OCI-LY7 (cell line): ENCODE results near the gene ATP6V0A4. TPM values are rescaled to one million over a fixed set of nuclear protein-coding genes. Genes with fewer than 3 reads are reported as not detected.

ENCODE experiments used
- BruUV-seq: library from RNA; stranded (reverse); fragments of 400-500 nt; replicated peaks from 2 replicates; lab custom pipeline; 2021; lab: Mats Ljungman, UMichigan
- CTCF ChIA-PET: fragments of 300-600 bp; sonication (Branson Sonifier 250); formaldehyde crosslinking; loops from one replicate; lab custom pipeline; 2022; ENCODE audit warnings: antibody characterized with exemption; ENCODE audit not compliant: unreplicated experiment; lab: Charles Lee
- POLR2A ChIA-PET: fragments of 300-600 bp; sonication (Branson Sonifier 250); formaldehyde crosslinking; loops from one replicate; lab custom pipeline; 2022; ENCODE audit warnings: antibody characterized with exemption; lab: Charles Lee
- DNase-seq: peaks from one replicate; pipeline ENCODE4 v3.0.0-alpha.2; 2015; ENCODE audit warnings: low spot score
- H2AFZ ChIP-seq: fragments of 200-600 bp; sonication (generic), shearing (Covaris generic); 2 replicates; pipeline ENCODE4 v1.6.1; 2014; ENCODE audit warnings: mild to moderate bottlenecking, antibody characterized with exemption, low read length, moderate library complexity
- H3K27ac ChIP-seq: fragments of 200-600 bp; sonication (generic); 2 replicates; pipeline ENCODE4 v1.5.1; 2014; ENCODE audit warnings: mixed run types, low read depth, mild to moderate bottlenecking, moderate library complexity, low read length, inconsistent platforms; ENCODE audit not compliant: poor library complexity, severe bottlenecking
- H3K36me3 ChIP-seq: fragments of 200-600 bp; sonication (generic); 2 replicates; pipeline ENCODE4 v1.6.1; 2014; ENCODE audit warnings: mild to moderate bottlenecking, antibody characterized with exemption, low read length, moderate library complexity, mixed read lengths; ENCODE audit not compliant: insufficient read depth
- H3K4me1 ChIP-seq: fragments of 200-600 bp; sonication (generic); 2 replicates; pipeline ENCODE4 v1.5.1; 2014; ENCODE audit warnings: mild to moderate bottlenecking, low read length; ENCODE audit not compliant: insufficient read depth, poor library complexity, severe bottlenecking
- H3K4me2 ChIP-seq: fragments of 200-600 bp; sonication (generic); 2 replicates; pipeline ENCODE4 v1.6.1; 2014; ENCODE audit warnings: mild to moderate bottlenecking, low read length
- H3K4me3 ChIP-seq: fragments of 200-600 bp; sonication (generic); 2 replicates; pipeline ENCODE4 v1.5.1; 2014; ENCODE audit warnings: mild to moderate bottlenecking, low read depth, low read length; ENCODE audit not compliant: poor library complexity, severe bottlenecking
- H3K79me2 ChIP-seq: fragments of 200-600 bp; sonication (generic); 2 replicates; pipeline ENCODE4 v1.6.1; 2016; ENCODE audit warnings: low read depth, mild to moderate bottlenecking, low read length, moderate library complexity, mixed read lengths; ENCODE audit not compliant: insufficient read depth
- H3K9me2 ChIP-seq: fragments of 200-600 bp; sonication (generic); 2 replicates; pipeline ENCODE4 v1.6.1; 2016; ENCODE audit warnings: mild to moderate bottlenecking, low read length, mixed read lengths; ENCODE audit not compliant: insufficient read depth
- H3K9me3 ChIP-seq: fragments of 200-600 bp; sonication (generic); 2 replicates; pipeline ENCODE4 v1.6.1; 2014; ENCODE audit warnings: mild to moderate bottlenecking, mixed run types, low read length, mixed read lengths
- H4K20me1 ChIP-seq: fragments of 200-600 bp; sonication (generic); 2 replicates; pipeline ENCODE4 v1.6.1; 2014; ENCODE audit warnings: mild to moderate bottlenecking, antibody characterized with exemption, low read length, moderate library complexity, mixed read lengths; ENCODE audit not compliant: insufficient read depth
- EZH2phosphoT487 ChIP-seq: fragments of 200-600 bp; sonication (generic); IDR thresholded peaks from 2 replicates; pipeline ENCODE4 v1.6.1; 2018; ENCODE audit warnings: low read depth, borderline replicate concordance, mild to moderate bottlenecking, mixed run types, antibody characterized with exemption, low read length, moderate library complexity, mixed read lengths
- intact Hi-C: fragments of 100-400 bp; cut with micrococcal nuclease; formaldehyde crosslinking; loops from one replicate; pipeline ENCODE4 v1.10.0; 2022; ENCODE audit not compliant: unreplicated experiment
- total RNA-seq, 2 experiments: library from RNA; depleted of rRNA in 1 of 2; stranded (reverse); fragments of >200 nt in 1 of 2; shearing (Covaris generic) in 1 of 2; gene quantifications; 2 replicates each; pipeline ENCODE4 v1.2.3, GENCODE V29; 2014 to 2022
- TF ChIP-seq, protein P1 (sequence below): fragments of 200-600 bp; sonication (generic); conservative IDR thresholded peaks from 2 replicates; pipeline ENCODE4 v1.5.1; 2014; ENCODE audit warnings: mild to moderate bottlenecking, antibody characterized with exemption, low read length, moderate library complexity, mixed read lengths

The ATP6V0A4 gene
- total RNA-seq, 2 experiments from 2014 or later: not detected

- no peak overlapping the region for H3K27ac ChIP-seq
- H4K20me1 ChIP-seq: no peaks in the 10 kb centered on the region
- H3K9me2 ChIP-seq: no peaks in the 10 kb centered on the region
- no peaks in the 10 kb centered on the region for H3K79me2 ChIP-seq
- no TSS peak for BruUV-seq
- H2AFZ ChIP-seq: no peak overlapping the region
- no peaks in the 10 kb centered on the region for H3K36me3 ChIP-seq
- ChIA-PET CTCF (no interaction called here), POLR2A (interaction anchor here (0.7 kb wide), 1 partner anchor 124 kb away, joined by 3 read pairs; no protein-coding TSS in a partner anchor)
- TF ChIP-seq EZH2phosphoT487: no peak
- TF ChIP-seq, protein P1, sequence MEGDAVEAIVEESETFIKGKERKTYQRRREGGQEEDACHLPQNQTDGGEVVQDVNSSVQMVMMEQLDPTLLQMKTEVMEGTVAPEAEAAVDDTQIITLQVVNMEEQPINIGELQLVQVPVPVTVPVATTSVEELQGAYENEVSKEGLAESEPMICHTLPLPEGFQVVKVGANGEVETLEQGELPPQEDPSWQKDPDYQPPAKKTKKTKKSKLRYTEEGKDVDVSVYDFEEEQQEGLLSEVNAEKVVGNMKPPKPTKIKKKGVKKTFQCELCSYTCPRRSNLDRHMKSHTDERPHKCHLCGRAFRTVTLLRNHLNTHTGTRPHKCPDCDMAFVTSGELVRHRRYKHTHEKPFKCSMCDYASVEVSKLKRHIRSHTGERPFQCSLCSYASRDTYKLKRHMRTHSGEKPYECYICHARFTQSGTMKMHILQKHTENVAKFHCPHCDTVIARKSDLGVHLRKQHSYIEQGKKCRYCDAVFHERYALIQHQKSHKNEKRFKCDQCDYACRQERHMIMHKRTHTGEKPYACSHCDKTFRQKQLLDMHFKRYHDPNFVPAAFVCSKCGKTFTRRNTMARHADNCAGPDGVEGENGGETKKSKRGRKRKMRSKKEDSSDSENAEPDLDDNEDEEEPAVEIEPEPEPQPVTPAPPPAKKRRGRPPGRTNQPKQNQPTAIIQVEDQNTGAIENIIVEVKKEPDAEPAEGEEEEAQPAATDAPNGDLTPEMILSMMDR: no peak
- DNase-seq: no peak
- no peaks in the 10 kb centered on the region for H3K9me3 ChIP-seq
- no peak overlapping the region for H3K4me2 ChIP-seq
- no peaks in the 10 kb centered on the region for H3K4me1 ChIP-seq
- no peak overlapping the region for H3K4me3 ChIP-seq
- intact Hi-C loops: no loop called here
Observed at GRCh38 chr7:138712652-138713051, 85.3 kb downstream of the ATP6V0A4 start.

DNA sequence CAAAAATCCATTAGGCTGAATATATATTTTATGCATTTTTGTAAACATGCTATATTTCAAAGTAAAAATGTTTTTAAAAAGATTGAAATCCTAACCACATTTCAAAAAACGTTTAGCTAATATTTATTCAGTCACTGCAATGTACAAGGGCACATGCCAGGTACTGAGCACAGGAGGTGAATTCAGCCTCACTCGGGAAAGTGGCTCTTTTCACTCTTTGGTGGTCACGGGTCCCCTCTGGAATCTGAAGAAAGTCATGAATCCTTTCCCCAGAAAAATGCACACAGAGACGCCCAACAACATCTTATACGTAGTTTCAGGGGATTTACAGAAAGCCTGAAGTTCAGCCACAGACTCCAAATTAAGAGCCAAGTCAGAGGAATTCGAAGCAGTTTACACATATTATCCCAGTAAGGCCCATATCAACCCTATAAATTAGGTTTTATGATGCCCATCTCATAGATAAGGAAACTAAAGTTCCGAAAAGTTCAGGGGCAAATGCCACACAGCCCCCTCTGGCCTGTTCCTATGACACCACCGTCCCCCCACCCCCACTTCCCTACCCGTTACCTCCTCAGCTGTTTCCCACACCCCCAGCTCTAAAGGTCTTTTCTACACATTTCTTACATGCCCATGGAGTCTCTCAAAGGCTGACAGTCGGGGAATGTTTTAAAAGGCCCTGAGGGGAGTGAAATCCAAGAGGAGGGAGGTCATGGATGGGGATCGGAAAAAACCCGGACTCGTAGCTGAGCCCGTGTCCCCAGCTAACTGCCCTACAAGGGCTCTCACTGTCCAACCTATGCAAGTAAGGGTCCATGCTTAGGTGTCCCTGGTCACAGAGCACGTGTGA is 87.2 kb downstream of the ATP6V0A4 start:
- H3K79me2 ChIP-seq: no peaks in the 10 kb centered on the region
- no peak for DNase-seq
- H3K27ac ChIP-seq: no peak overlapping the region
- no peaks in the 10 kb centered on the region for H4K20me1 ChIP-seq
- TF ChIP-seq EZH2phosphoT487: no peak
- H3K4me2 ChIP-seq: no peak overlapping the region
- H2AFZ ChIP-seq: no peak overlapping the region
- no peak overlapping the region for H3K4me3 ChIP-seq
- ChIA-PET POLR2A (interaction anchor here (0.7 kb wide), 1 partner anchor 891 kb away, joined by 3 read pairs; no protein-coding TSS in a partner anchor), CTCF (no interaction called here)
- intact Hi-C loops: no loop called here
- H3K4me1 ChIP-seq: no peaks in the 10 kb centered on the region
- H3K36me3 ChIP-seq: no peaks in the 10 kb centered on the region
- no peaks in the 10 kb centered on the region for H3K9me3 ChIP-seq
- no TSS peak for BruUV-seq
- H3K9me2 ChIP-seq: no peaks in the 10 kb centered on the region

DNA sequence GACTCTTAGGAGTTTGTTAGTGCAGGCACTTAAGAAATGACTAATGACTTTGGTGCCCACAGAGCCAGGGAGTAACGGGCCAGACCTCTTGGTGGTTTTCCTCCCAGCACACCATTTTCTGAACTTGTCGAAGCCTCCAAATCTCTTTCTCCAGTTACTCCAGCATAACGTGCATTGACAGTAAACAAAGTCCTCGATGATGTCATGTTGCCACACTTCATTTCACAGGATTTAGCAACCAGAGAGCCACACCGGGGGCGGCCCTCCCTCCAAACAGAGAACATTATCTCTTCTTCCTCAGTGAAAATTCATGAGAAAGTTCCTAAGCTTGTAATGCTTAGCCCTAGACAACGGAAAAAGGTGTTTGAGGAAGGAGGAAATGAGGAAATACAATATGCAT is 92.8 kb downstream of the ATP6V0A4 start:
- H3K27ac ChIP-seq: no peak overlapping the region
- H3K9me2 ChIP-seq: no peaks in the 10 kb centered on the region
- no peaks in the 10 kb centered on the region for H3K9me3 ChIP-seq
- POLR2A ChIA-PET: no interaction called here
- H4K20me1 ChIP-seq: no peaks in the 10 kb centered on the region
- no TSS peak for BruUV-seq
- H3K36me3 ChIP-seq: no peaks in the 10 kb centered on the region
- no peak overlapping the region for H3K4me2 ChIP-seq
- TF ChIP-seq EZH2phosphoT487: no peak
- TF ChIP-seq, protein P1: no peak
- CTCF ChIA-PET: no interaction called here
- DNase-seq: no peak
- intact Hi-C loops: no loop called here
- H3K4me3 ChIP-seq: no peak overlapping the region
- H3K79me2 ChIP-seq: no peaks in the 10 kb centered on the region
- H3K4me1 ChIP-seq: no peaks in the 10 kb centered on the region
- no peak overlapping the region for H2AFZ ChIP-seq
